GM21737 (cell line): ENCODE data around the gene KYAT1.
"Not testable (repeated sequence)": the region's sequence is repeated elsewhere in the genome, so short reads cannot be mapped to it uniquely, and the experiment has no call there.

ENCODE experiments used
- ATAC-seq: cut with Tn5 transposase; IDR thresholded peaks from one replicate; pipeline ENCODE4 v1.9.1; 2021; ENCODE audit warnings: mild to moderate bottlenecking, moderate library complexity; ENCODE audit not compliant: unreplicated experiment

KYAT1 gene

DNA sequence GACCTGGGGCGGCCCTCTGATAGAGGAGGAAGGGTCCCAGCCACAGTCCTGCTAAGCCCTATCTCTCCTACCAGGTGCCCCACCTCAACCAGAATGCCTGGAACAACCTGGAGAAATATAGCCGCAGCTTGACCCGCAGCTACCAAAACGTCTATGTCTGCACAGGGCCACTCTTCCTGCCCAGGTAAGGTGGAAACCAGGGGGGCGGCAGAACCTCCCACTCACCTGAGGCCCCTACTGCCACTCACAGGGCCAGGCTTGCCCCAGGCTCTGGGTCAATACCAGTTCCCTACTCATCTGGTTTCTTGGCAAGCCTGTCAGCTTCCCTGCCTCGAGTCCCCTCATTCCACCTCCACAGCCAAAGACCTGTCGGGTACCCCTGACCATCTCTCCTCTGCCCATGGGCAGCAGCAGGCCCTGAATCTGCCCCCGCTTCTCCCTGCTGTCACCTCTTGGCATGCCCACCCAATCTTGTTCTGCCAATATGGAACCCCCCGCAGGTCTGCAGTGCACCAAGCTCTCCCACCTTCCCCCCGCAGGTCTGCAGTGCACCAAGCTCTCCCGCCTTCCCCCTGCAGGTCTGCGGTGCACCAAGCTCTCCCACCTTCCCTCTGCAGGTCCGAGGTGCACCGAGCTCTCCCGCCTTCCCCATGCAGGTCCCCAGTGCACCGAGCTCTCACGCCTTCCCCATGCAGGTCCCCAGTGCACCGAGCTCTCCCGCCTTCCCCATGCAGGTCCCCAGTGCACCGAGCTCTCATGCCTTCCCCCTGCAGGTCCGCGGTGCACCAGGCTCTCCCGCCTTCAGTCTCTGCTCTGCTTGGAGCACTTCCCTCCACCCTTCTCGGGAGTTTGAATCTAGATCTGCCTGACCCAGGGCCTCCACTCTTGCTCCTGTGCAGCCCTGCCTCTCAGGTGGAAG, 60.8 kb downstream of the KYAT1 start:
- ATAC-seq: no peak

DNA sequence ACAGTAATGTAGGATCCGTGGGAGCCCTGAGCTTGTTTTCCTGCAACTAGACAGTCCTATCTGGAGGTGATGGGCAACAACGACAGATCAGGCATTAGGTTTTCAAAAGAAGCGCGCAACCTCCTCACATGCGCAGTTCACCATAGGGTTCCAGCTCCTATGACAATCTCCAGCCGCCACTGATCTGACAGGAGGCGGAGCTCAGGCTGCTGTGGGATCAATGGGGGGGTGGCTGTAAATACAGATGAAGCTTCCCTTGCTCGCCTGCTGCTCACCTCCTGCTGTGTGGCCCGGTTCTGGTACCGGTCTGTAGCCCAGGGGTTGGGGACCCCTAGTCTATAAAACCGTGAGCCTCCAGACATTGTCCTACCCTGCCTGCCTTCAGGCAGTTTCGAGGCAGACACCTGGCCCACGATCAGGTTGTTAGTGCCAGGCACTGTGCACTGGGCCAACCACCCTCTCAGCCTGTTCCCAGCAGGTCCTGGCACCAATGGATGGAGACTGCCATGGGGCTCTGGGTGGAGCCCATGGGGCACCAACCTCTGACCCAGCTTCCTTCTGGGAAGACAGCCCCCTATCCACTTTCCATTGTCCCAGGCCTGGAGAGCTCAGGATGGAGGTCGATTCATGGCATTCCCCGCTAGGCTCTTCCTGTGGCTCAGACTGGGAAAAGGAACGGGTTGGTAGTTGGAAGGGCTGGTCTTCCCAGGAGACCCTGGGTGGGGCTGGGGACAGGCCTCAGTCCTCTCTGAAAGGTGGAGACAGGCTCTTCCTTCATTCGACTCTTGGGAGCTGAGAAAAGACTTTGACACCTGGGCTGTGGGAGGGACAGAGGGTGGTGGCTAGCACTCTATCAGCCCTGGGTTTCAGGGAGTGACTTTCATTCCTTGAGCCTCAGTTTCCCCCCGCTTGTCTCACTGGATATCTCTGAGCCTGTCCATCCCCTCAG, 61.8 kb downstream of the KYAT1 start:
- ATAC-seq: no peak

GRCh38 chr9:128818839-128819715, 62.7 kb downstream of the KYAT1 start:
- ATAC-seq: peak; percentile 19

DNA sequence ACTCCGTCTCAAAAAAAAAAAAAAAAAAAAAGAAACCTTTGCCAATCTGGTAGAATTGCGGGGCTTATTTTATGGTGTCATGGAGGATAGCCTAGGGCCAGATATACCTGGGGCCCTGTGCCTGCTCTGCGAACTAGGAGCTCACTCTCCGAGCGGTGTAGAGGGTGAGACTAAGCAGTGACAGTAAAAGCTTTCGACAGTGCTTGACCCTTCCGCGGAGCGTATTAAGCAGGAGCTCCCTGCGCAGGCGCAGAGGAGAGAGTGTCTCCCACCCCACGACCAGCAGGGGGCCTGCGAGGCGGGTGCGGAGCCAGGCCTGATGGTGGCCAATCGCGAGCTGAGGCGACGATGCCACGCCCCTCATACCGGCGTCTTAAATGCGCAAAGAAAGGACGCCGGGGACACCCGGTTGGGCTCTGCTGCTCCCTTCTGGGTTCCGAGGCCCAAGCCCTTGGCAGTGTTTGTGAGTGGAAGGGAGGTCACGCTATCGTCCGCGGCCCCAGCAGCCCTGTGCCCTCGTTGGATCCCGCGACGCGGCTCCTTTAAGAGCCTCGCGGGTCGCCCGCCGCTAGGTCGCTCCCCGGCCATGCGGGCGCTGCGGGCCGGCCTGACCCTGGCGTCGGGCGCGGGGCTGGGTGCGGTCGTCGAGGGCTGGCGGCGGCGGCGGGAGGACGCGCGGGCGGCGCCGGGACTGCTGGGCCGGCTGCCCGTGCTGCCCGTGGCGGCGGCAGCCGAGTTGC, 63.5 kb downstream of the KYAT1 start, which contains the start of gene ENDOG:
Gene ENDOG (plus strand): TSS at position 402 of the 740 bp plus-strand sequence. CDS start 185 bp downstream, at position 587.
- peak; percentile 88 for ATAC-seq

- ATAC-seq: no peak
Measured at GRCh38 chr9:128810873-128811272, 70.9 kb downstream of the KYAT1 start.

DNA sequence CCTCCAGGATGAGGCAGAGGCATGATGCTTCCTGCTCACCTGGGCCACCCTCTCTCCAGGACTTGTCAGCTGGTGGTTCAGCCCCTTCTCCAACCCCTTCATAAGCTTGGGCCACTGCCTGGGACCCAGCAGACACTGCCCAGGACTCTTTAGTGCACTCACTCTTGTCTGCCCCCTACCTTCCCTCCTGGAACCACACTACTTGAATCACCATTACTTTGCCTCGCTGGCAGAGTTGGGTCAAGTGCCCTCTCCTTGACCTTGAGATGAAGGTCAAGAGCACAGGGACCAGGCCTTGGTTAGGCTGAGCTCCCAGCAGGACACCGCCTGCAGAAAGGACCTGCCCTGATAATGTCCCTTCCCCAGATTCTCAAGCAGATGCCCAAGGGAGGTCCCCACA, 71.9 kb downstream of the KYAT1 start:
- no peak for ATAC-seq

GRCh38 chr9:128809036-128809599, 72.6 kb downstream of the KYAT1 start:
- no peak for ATAC-seq

DNA sequence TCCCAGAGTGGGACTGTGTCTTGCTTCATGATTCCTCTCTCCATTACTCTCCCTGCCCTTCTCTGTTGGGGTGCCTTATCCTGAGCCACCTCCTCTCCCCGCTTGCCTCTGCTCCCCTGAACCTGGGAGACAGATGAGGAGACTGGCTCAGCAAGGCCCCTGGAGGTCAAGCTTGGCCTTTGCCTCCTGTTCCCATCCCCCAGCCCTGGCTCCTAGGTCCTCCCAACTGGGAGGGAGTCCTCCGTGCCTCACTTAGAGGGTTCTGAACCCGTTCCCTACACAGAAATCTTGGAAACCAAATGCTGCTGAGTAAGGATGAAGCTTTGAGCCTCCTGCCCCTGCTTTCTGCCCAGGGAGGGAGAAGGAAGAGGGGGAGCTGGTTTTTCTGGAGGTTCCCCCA, 73.2 kb downstream of the KYAT1 start:
- no peak for ATAC-seq

DNA sequence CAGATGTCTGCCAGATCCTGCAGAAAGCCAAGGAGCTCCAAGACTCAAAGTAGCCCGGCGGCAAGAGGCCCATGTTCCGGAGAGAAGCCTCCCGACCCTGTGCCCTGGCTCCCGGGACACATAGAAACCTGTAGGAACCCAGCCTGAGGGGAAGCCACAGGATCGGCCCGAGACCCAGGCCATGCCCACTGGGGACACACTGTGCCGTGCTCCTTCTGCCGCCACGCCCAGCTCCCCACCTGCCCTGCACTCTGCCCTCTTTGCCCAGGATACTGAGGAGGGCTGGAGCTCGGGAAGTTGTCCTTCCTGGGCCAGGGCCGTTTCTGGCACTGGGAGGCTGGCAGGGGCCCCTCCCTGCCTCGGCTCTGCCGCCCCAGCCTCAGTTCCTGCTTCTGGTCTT, 73.9 kb downstream of the KYAT1 start:
- no peak for ATAC-seq

DNA sequence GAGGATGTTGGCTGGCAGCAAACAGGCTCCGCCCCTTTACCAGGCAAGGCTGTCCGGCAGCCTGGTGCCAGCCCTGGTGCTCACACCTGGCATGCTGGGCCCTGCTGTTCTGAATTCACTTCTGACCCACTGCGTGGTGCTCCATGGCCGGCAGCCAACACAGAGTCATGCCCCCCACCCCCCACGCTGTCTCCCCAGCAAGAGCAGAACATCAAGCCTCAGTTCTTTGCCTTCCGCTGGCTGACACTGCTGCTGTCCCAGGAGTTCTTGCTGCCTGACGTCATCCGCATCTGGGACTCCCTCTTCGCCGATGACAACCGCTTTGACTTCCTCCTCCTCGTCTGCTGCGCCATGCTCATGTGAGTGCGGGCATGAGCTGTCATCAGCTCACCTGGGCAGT, 76.1 kb downstream of the KYAT1 start:
- ATAC-seq: no peak

DNA sequence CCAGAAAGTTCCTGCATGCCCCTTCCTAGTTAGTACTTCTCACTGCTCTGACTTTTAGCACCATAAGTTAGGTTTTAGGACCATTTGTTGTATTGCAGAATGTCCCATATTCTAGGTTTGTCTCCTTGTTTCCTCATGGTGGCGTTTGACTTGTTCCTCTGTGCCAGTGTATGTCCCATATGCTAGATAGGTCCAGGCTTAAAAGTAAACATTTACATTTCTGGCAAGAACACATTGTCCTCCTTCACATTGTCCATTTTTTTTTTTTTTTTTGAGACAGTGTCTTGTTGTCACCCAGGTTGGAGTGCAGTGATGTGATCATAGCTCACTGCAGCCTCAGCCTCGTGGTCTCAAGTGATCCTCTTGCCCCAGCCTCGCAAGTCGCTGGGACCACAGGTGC, 79.3 kb downstream of the KYAT1 start:
- no peak for ATAC-seq

DNA sequence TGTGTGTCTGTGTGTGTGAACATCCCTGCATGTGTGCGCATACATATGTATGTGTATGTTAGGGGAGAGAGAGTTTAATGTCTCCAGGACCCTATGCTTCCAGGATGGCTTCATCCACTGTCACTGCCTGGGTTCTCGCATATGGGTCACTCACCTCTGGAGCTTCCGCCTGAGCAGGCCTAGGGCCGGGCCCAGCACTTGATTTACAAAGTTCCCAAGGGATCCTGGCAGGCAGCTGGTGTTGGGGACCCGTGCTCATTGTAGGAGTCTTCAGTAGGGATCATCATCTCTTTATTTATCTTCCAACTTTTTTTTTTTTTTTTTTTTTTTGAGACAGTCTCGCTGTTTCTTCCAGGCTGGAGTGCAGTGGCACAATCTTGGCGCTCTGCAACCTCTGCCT, 81.7 kb downstream of the KYAT1 start:
- no peak for ATAC-seq

- no peak for ATAC-seq
Measured at GRCh38 chr9:128798896-128799295, 82.9 kb downstream of the KYAT1 start.

- not testable (repeated sequence) for ATAC-seq
Measured at GRCh38 chr9:128794961-128795360, 86.8 kb downstream of the KYAT1 start.

DNA sequence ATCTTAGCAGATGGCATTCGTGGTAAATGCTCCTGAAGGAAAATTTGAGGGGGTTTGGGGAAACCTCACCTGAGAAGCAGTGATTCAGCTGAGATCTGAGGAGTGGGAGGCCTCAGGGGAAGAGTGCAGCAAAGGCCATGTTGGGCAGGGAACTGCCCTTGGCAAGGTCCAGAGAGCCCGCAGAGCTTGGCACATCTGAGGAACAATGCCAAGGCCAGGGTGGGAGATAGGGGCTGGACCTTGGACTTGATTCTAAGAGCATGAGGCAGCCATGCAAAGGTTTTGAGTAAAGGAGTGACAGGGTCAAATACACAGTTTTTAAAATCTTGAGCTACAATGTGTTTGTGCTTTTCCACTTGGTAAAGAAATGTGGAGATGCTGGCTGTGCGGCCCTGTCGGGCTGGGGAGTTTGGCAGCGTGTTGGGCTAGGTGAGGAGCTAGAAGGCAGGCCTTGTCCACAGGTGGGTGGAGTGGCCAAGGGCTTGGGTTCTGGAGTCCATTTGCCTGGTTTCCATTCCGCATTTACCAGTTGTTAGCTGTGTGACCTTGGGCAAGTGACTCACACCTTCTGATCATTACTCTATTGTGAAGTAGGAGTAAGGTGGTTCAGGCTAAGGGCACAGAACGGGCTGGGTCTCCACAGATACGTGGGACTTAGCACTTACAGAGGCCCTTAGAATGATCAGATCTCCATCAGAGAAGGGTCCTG, 88.6 kb downstream of the KYAT1 start:
- ATAC-seq: no peak

DNA sequence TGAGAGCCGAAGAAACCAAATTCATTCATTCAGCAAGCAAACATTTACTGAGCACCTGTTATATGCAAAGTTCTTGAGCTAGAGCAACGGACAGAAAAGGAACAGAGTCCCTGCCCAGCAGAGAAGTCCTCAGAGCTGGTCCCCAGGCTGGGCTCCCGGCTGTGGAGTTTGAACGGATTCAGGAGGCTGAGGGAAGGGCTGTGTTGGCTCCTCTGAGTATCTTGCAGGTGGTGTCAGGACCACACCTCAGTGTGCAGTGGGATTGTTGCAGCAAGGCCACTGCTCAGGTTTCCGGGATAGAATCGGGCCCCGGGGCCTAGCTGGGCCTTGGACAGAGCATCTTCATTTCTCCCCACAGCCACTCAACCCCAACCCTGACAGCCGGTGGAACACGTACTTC, 89.6 kb downstream of the KYAT1 start:
- ATAC-seq: no peak

DNA sequence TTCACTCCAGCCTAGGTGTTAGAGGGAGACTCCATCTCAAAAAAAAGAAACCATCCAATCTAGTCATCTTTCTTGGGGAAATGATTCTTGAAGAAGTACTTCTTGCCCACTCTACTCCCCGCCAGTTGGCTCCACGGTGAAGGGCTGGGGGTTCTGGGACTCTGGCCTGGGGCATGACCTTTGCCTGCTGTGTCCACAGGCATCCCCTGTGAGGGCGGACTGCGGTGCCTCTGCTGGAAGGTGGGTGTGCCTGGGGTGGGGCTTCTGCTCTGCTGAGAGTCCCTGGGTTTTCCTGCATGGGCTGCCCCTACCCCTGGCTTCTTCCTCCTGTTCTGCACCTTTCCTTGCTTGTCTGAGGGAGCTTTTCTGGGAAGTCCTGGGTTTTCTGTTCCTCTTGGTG, 91.2 kb downstream of the KYAT1 start:
- no peak for ATAC-seq

DNA sequence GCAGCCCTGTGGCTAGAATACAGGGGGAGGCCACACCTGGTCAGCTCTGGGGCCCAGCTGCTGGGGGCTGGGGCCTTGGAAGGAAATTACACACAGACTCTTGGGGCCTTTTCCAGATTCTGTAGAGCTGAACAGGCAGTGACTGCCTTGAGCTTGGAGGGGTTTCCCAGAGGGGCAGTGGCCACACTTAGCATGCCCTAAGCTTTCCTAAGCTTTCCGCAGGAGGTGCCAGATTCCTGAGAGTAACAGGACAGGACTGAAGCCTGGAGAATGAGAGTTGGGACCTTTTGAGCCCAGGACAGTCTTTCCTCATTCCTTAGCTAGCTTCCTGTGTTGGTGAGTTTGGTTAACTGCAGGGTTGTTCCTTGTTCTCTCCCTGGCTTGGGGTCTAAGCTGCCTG, 93.3 kb downstream of the KYAT1 start:
- no peak for ATAC-seq

DNA sequence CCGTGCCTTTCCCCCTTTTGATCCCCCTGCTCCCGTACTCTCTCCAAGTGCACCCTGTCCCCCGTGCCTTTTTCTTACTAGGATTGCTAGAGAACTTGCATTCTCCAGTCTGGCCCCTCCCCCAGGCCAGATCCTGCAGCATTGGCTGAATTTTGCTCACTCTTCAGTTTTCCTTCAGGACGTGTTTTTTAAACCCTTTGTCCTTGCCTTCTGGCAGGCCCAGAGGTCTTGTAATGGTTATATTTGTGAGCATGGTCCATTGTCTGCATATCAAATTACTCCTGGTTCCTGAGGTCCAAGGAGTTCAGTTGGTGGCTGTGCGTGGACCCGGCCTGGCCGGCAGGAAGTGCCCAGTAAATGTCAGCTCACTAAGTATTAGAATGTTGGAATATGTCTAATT, 94.1 kb downstream of the KYAT1 start:
- no peak for ATAC-seq
